GM21528 (cell line): ENCODE measurements around the gene TCF20.

Source experiments
- ATAC-seq: cut with Tn5 transposase; IDR thresholded peaks from one replicate; pipeline ENCODE4 v1.9.1; 2021; ENCODE audit warnings: mild to moderate bottlenecking, moderate library complexity; ENCODE audit not compliant: unreplicated experiment, low FRiP score

Gene TCF20

GRCh38 chr22:42268852-42269410, 1.5 kb downstream of the TCF20 start:
- ATAC-seq, result no peak

- ATAC-seq, result no peak
Measured at GRCh38 chr22:42265321-42265720, 5.1 kb downstream of the TCF20 start.

- no peak for ATAC-seq
Measured at GRCh38 chr22:42263944-42264343, 6.5 kb downstream of the TCF20 start.

GRCh38 chr22:42262964-42263363, 7.5 kb downstream of the TCF20 start:
- ATAC-seq, result no peak

- ATAC-seq, result no peak
Measured at GRCh38 chr22:42261296-42261695, 9.2 kb downstream of the TCF20 start.

GRCh38 chr22:42258126-42258525, 12.3 kb downstream of the TCF20 start:
- no peak for ATAC-seq

GRCh38 chr22:42257386-42257785, 13.1 kb downstream of the TCF20 start:
- ATAC-seq, result no peak

- ATAC-seq, result no peak
Measured at GRCh38 chr22:42256930-42257329, 13.5 kb downstream of the TCF20 start.

GRCh38 chr22:42256220-42256619, 14.2 kb downstream of the TCF20 start:
- no peak for ATAC-seq

- no peak for ATAC-seq
Measured at GRCh38 chr22:42249831-42250230, 20.6 kb downstream of the TCF20 start.

- no peak for ATAC-seq
Measured at GRCh38 chr22:42248995-42249394, 21.5 kb downstream of the TCF20 start.

- no peak for ATAC-seq
Measured at GRCh38 chr22:42247596-42247995, 22.9 kb downstream of the TCF20 start.

- no peak for ATAC-seq
Measured at GRCh38 chr22:42243802-42244060, 26.7 kb downstream of the TCF20 start.

- ATAC-seq, result no peak
Measured at GRCh38 chr22:42236848-42237247, 33.6 kb downstream of the TCF20 start.

GRCh38 chr22:42236268-42236667, 34.2 kb downstream of the TCF20 start:
- no peak for ATAC-seq

GRCh38 chr22:42233879-42234278, 36.6 kb downstream of the TCF20 start:
- ATAC-seq, result no peak

GRCh38 chr22:42231929-42232328, 38.5 kb downstream of the TCF20 start:
- ATAC-seq, result no peak

GRCh38 chr22:42229455-42230149, 40.9 kb downstream of the TCF20 start:
- no peak for ATAC-seq

GRCh38 chr22:42228483-42228882, 42.0 kb downstream of the TCF20 start:
- ATAC-seq, result no peak

- ATAC-seq, result no peak
Measured at GRCh38 chr22:42227435-42227834, 43.0 kb downstream of the TCF20 start.

- no peak for ATAC-seq
Measured at GRCh38 chr22:42225841-42226240, 44.6 kb downstream of the TCF20 start.

- no peak for ATAC-seq
Measured at GRCh38 chr22:42222140-42222539, 48.3 kb downstream of the TCF20 start.
